ENCODE results near the gene NEMP1. TPM values are rescaled to one million over a fixed set of nuclear protein-coding genes. Genes with fewer than 3 reads are reported as not detected.

Gene NEMP1
- total RNA-seq, 1 donor from 2014 or later: 8.6 TPM

GRCh38 chr12:57107456-57108155, 29.0 kb upstream of the NEMP1 start:
- DNase-seq (ENCODE audit: low spot score): no peak

- no peak for DNase-seq (ENCODE audit: low spot score)
Observed at GRCh38 chr12:57106021-57106708, 27.6 kb upstream of the NEMP1 start.

GRCh38 chr12:57105011-57105753, 26.6 kb upstream of the NEMP1 start:
- no peak for DNase-seq (ENCODE audit: low spot score)

GRCh38 chr12:57104292-57104910, 25.8 kb upstream of the NEMP1 start:
- no peak for DNase-seq (ENCODE audit: low spot score)

GRCh38 chr12:57103856-57104255, 25.3 kb upstream of the NEMP1 start:
- DNase-seq (ENCODE audit: low spot score): no peak

GRCh38 chr12:57101892-57102695, 23.5 kb upstream of the NEMP1 start:
- no peak for DNase-seq (ENCODE audit: low spot score)

GRCh38 chr12:57099766-57100165, 21.2 kb upstream of the NEMP1 start:
- no peak for DNase-seq (ENCODE audit: low spot score)

GRCh38 chr12:57099047-57099714, 20.6 kb upstream of the NEMP1 start:
- DNase-seq (ENCODE audit: low spot score): no peak

GRCh38 chr12:57098546-57098945, 20.0 kb upstream of the NEMP1 start:
- no peak for DNase-seq (ENCODE audit: low spot score)

GRCh38 chr12:57097554-57097835, 18.9 kb upstream of the NEMP1 start:
- DNase-seq (ENCODE audit: low spot score): no peak

GRCh38 chr12:57096748-57097553, 18.4 kb upstream of the NEMP1 start:
- DNase-seq (ENCODE audit: low spot score): no peak

GRCh38 chr12:57096099-57096572, 17.5 kb upstream of the NEMP1 start:
- no peak for DNase-seq (ENCODE audit: low spot score)

- DNase-seq (ENCODE audit: low spot score): no peak
Observed at GRCh38 chr12:57095440-57095839, 16.8 kb upstream of the NEMP1 start.

- no peak for DNase-seq (ENCODE audit: low spot score)
Observed at GRCh38 chr12:57094208-57095160, 15.9 kb upstream of the NEMP1 start.

GRCh38 chr12:57093415-57094207, 15.0 kb upstream of the NEMP1 start:
- no peak for DNase-seq (ENCODE audit: low spot score)

GRCh38 chr12:57092876-57093414, 14.4 kb upstream of the NEMP1 start:
- no peak for DNase-seq (ENCODE audit: low spot score)

- no peak for DNase-seq (ENCODE audit: low spot score)
Observed at GRCh38 chr12:57092529-57092862, 13.9 kb upstream of the NEMP1 start.
